Measurements from ENCODE around the gene MICU1.
A peak's percentile ranks its signal among the peaks of the same experiment; 100 is the strongest.
"Not testable (repeated sequence)": the region's sequence is repeated elsewhere in the genome, so short reads cannot be mapped to it uniquely, and the experiment has no call there.

The MICU1 gene

DNA sequence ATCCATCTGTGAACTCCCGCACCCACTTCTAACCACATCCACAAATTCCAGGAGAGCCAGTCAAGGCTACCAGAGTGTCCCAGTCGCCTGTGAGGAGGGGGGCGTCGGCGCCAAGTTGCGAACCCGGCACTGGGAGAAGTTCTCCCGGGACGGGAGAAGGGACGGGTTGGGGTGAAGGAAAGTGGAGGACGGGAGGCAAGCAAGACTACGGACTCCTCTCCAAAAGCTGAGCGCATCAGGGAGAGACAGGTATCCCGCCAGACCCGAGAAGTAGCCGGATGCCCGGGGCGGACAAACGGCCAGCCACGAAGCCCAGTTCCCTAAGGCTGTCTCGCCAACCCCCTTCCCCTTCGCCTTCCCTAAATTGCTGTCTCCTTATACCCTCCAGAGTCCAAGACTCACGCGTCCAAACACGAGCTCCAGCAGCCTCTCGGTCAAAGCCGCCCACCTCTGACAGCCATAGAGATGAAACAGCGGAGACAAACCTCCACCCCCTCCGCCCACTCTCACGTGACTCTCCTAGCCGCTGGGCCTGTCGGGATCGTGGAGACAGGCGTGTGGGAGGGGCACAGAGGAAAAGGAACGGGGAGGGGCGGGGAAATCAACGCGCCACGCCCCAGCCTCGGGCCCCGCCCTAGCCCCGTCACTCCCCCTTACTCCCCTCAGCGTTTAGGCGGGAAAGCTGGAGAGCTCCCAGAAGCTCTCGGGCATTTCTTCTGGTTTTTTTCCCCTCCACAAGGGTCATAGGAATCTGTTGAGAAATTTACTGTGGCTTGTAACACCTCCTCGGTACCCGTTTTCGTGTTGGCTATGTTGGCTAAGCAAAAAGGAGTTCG lies at the start of gene MICU1:
MICU1 (minus strand) TSS at position 472 of the 836 bp plus-strand sequence. CDS start 59,286 bp downstream, outside the sequence.
- Histone ChIP-seq H3K27ac (peak within 1 kb of the TSS; percentile 48), H3K4me2 (peak within 1 kb of the TSS; percentile 81), H3K27me3 (ENCODE audit: insufficient read depth, low read depth) (no peaks in the 10 kb centered on the region), H3K4me1 (ENCODE audit: low read depth, poor library complexity, severe bottlenecking) (peaks cover 19% of the 10 kb centered on the region), H4K20me1 (ENCODE audit: insufficient read depth) (no peaks in the 10 kb centered on the region), H3K79me2 (ENCODE audit: insufficient read depth, low read depth) (no peaks in the 10 kb centered on the region; the same call in 1 of the 2 replicates), H3K9ac (peak within 1 kb of the TSS; percentile 73), H3K4me3 (IDR thresholded peaks at IDR 0.05; ENCODE audit: insufficient read depth, low read depth, low read length) (no peak within 1 kb of the TSS), H3K36me3 (ENCODE audit: insufficient read depth) (no peaks in the 10 kb centered on the region), H2AFZ (ENCODE audit: low read depth) (peak within 1 kb of the TSS; percentile 76)
- TF ChIP-seq, protein P1, sequence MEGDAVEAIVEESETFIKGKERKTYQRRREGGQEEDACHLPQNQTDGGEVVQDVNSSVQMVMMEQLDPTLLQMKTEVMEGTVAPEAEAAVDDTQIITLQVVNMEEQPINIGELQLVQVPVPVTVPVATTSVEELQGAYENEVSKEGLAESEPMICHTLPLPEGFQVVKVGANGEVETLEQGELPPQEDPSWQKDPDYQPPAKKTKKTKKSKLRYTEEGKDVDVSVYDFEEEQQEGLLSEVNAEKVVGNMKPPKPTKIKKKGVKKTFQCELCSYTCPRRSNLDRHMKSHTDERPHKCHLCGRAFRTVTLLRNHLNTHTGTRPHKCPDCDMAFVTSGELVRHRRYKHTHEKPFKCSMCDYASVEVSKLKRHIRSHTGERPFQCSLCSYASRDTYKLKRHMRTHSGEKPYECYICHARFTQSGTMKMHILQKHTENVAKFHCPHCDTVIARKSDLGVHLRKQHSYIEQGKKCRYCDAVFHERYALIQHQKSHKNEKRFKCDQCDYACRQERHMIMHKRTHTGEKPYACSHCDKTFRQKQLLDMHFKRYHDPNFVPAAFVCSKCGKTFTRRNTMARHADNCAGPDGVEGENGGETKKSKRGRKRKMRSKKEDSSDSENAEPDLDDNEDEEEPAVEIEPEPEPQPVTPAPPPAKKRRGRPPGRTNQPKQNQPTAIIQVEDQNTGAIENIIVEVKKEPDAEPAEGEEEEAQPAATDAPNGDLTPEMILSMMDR (conservative IDR thresholded peaks at IDR 0.05; ENCODE audit: low read depth, low read length), result no peak

GRCh38 chr10:72674174-72674573 lies 48.3 kb upstream of the MICU1 start:
- H4K20me1 ChIP-seq (ENCODE audit: insufficient read depth); H2AFZ ChIP-seq (ENCODE audit: low read depth); H3K4me3 ChIP-seq (IDR thresholded peaks at IDR 0.05; ENCODE audit: insufficient read depth, low read depth, low read length); H3K36me3 ChIP-seq (ENCODE audit: insufficient read depth); H3K79me2 ChIP-seq (ENCODE audit: insufficient read depth, low read depth); H3K9ac ChIP-seq; H3K4me1 ChIP-seq (ENCODE audit: low read depth, poor library complexity, severe bottlenecking); H3K27ac ChIP-seq; H3K4me2 ChIP-seq; H3K27me3 ChIP-seq (ENCODE audit: insufficient read depth, low read depth): not testable (repeated sequence)

DNA sequence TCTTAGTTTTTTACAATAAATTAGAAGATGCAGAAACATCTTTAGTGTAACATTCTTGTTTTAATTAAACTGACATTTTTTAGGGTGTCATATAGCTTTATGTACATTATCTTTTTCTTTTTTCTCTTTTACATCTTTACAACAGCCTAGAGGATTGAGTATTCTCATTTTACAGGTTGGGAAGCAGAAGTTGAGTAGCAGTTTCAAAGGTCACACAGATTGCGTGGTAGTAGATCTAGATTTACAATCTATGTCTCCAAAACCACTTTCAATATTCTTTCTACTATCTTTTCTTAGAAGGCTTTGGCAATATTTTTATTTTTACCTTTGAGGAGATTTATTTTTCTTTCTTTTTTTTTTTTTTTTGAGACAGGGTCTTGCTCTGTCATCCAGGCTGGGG lies 47.4 kb upstream of the MICU1 start:
- H4K20me1 ChIP-seq (ENCODE audit: insufficient read depth), result no peaks in the 10 kb centered on the region
- no peaks in the 10 kb centered on the region for H3K36me3 ChIP-seq (ENCODE audit: insufficient read depth)
- no peak overlapping the region for H3K9ac ChIP-seq
- no peaks in the 10 kb centered on the region for H3K4me1 ChIP-seq (ENCODE audit: low read depth, poor library complexity, severe bottlenecking)
- TF ChIP-seq, protein P1 (conservative IDR thresholded peaks at IDR 0.05; ENCODE audit: low read depth, low read length), result no peak
- H3K4me3 ChIP-seq (IDR thresholded peaks at IDR 0.05; ENCODE audit: insufficient read depth, low read depth, low read length), result no peak overlapping the region
- no peak overlapping the region for H2AFZ ChIP-seq (ENCODE audit: low read depth)
- no peak overlapping the region for H3K4me2 ChIP-seq
- H3K27me3 ChIP-seq (ENCODE audit: insufficient read depth, low read depth), result no peaks in the 10 kb centered on the region
- H3K79me2 ChIP-seq (ENCODE audit: insufficient read depth, low read depth), result no peaks in the 10 kb centered on the region
- H3K27ac ChIP-seq, result no peak overlapping the region

DNA sequence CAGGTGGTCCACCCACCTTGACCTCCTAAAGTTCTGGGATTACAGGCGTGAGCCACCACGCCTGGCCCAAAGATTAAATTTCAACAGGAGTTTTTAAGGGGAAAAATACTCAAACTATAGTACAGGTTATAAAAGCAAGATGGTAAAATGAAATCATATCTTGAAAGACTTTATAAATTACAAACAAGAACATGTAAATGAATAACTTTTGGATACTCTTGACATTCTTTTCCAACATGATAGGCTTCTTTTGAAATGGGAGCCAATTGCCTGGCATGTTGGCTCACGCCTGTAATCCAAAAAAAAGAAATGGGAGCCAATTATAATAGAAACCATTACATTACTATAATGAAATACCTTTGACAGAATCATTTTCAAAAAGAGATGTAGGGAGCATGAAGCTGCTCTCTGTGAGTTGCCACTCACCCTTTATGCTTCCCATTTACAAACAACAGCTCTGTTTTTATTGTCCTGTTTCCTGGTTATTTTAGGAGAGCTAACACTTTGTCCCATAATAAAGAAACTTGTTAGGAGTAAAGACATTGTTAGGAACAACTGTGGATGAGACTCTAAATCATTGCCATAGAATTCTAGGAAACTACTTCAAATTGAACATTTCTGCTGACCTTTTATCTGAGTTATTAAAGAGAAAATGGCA lies 41.5 kb upstream of the MICU1 start:
- H4K20me1 ChIP-seq (ENCODE audit: insufficient read depth), result no peaks in the 10 kb centered on the region
- H2AFZ ChIP-seq (ENCODE audit: low read depth), result no peak overlapping the region
- H3K79me2 ChIP-seq (ENCODE audit: insufficient read depth, low read depth), result no peaks in the 10 kb centered on the region
- no peaks in the 10 kb centered on the region for H3K36me3 ChIP-seq (ENCODE audit: insufficient read depth)
- no peaks in the 10 kb centered on the region for H3K27me3 ChIP-seq (ENCODE audit: insufficient read depth, low read depth)
- no peak overlapping the region for H3K4me2 ChIP-seq
- no peak overlapping the region for H3K9ac ChIP-seq
- no peaks in the 10 kb centered on the region for H3K4me1 ChIP-seq (ENCODE audit: low read depth, poor library complexity, severe bottlenecking)
- TF ChIP-seq, protein P1 (conservative IDR thresholded peaks at IDR 0.05; ENCODE audit: low read depth, low read length), result no peak
- H3K27ac ChIP-seq, result no peak overlapping the region
- no peak overlapping the region for H3K4me3 ChIP-seq (IDR thresholded peaks at IDR 0.05; ENCODE audit: insufficient read depth, low read depth, low read length)

- H3K4me2 ChIP-seq, result no peak overlapping the region
- no peaks in the 10 kb centered on the region for H3K79me2 ChIP-seq (ENCODE audit: insufficient read depth, low read depth)
- no peaks in the 10 kb centered on the region for H3K4me1 ChIP-seq (ENCODE audit: low read depth, poor library complexity, severe bottlenecking)
- H4K20me1 ChIP-seq (ENCODE audit: insufficient read depth), result no peaks in the 10 kb centered on the region
- no peak overlapping the region for H3K9ac ChIP-seq
- TF ChIP-seq, protein P1 (conservative IDR thresholded peaks at IDR 0.05; ENCODE audit: low read depth, low read length), result no peak
- no peak overlapping the region for H2AFZ ChIP-seq (ENCODE audit: low read depth)
- no peak overlapping the region for H3K27ac ChIP-seq
- H3K27me3 ChIP-seq (ENCODE audit: insufficient read depth, low read depth), result no peaks in the 10 kb centered on the region
- H3K36me3 ChIP-seq (ENCODE audit: insufficient read depth), result no peaks in the 10 kb centered on the region
- no peak overlapping the region for H3K4me3 ChIP-seq (IDR thresholded peaks at IDR 0.05; ENCODE audit: insufficient read depth, low read depth, low read length)
These were observed 40.0 kb upstream of the MICU1 start for GRCh38 chr10:72665925-72666324.

Measured in KMS-11 (cell line).